ENCODE measurements around the gene SLC31A2.

DNA sequence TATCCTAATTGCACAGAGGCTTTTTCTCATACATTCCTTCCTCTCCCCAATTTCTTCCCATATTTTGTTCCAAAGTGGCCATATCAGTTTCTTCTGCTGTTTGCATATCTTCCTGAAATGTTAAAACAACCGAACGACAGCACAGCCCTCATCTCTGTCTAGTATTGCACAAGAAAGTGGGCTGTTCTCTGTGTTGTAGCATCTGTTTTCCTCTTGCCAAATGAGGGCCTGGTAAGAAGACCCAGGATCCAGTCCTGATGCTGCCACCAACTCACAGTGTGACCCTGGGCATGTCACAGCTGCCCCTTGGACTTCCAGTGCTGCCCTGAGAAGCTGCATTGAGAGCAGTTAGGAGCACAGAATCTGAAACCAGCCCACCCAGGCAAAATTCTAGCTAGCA lies 4.1 kb downstream of the SLC31A2 start:
- no peak for TF ChIP-seq POLR2A (IDR thresholded peaks at IDR 0.05; ENCODE audit: low read length)
- TF ChIP-seq GATA1 (IDR thresholded peaks at IDR 0.05; ENCODE audit: low read depth, low read length), result no peak
